ENCODE results near the gene MORN4.
"Not testable (repeated sequence)": the region's sequence is repeated elsewhere in the genome, so short reads cannot be mapped to it uniquely, and the experiment has no call there.

MORN4 gene

DNA sequence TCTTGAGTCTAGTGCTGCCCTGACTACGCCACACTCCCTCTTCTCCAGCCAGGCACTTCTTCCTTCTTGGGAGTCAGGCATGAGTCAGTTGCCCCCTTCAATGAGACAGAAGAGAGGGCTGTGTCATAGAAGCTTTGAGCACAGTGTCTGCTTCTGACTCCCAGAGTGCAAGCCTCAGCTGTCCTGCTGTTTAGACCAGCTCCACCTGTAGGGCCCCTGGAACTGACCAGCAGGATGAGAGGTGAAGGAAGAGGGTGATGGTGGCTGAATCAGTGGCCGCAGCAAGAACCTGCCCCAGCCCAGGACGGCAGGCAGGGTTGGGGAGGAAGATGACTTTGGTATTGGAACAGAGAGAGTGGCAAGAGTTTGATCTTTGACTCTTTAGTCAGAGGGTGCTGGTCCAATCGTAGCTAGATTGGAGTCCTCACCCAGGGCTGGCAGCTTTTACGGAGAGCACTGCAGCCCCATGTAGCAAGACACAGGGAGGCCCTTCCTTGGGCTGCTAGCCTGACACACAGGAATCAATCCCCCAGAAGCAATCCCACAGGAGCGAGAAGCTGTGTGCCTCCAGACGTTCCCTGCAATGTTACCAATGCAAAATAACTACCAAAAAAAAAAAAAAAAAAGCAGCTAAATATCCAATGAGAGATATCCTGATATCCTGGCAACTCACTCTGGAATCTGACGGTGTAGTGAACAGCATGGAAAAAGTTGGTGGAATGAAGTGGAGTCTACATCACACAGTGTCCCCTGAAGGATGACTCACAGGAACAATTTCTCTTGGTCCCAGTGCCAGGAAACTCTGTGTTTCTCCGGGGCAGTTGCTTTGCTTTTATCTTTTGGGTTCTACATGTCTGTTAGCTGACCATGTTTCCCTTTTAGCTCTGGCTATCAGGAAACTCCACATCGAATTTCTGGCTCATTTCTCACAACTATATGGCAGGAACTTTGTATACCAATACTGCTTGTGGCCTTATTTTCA lies 36.9 kb downstream of the MORN4 start:
- DNase-seq (ENCODE audit: low spot score), result no peak

DNA sequence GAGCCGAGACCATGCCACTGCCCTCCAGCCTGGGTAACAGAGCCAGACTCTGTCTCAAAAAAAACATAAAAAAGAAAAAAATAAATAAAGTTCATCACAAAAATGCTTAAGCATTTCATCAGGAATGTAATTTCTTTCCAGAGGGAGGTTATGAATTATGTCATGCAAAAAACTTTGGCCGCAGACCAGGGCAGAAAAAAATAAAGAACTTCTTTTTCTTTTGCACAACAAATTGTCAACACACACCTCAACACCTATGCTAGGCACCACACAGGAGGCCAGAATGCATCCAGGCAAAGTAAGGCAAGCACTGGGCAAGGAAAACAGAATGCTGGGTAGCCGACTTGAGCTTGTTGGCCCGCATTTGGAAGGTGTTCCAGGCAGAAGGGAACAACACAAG lies 39.9 kb downstream of the MORN4 start:
- no peak for DNase-seq (ENCODE audit: low spot score)

GRCh38 chr10:97590748-97591495 lies 42.4 kb downstream of the MORN4 start:
- no peak for DNase-seq (ENCODE audit: low spot score)

- DNase-seq (ENCODE audit: low spot score), result no peak
Measured at GRCh38 chr10:97590082-97590747, 43.1 kb downstream of the MORN4 start.

GRCh38 chr10:97589479-97589878 lies 43.8 kb downstream of the MORN4 start, which contains the start of gene C10orf62:
Gene C10orf62, plus strand, starts transcription at chr10:97589721. Its CDS starts 177 bp downstream, at chr10:97589898.
- no peak for DNase-seq (ENCODE audit: low spot score)

- no peak for DNase-seq (ENCODE audit: low spot score)
Measured at GRCh38 chr10:97587183-97587582, 46.1 kb downstream of the MORN4 start.

- no peak for DNase-seq (ENCODE audit: low spot score)
Measured at GRCh38 chr10:97585439-97585811, 47.9 kb downstream of the MORN4 start.

DNA sequence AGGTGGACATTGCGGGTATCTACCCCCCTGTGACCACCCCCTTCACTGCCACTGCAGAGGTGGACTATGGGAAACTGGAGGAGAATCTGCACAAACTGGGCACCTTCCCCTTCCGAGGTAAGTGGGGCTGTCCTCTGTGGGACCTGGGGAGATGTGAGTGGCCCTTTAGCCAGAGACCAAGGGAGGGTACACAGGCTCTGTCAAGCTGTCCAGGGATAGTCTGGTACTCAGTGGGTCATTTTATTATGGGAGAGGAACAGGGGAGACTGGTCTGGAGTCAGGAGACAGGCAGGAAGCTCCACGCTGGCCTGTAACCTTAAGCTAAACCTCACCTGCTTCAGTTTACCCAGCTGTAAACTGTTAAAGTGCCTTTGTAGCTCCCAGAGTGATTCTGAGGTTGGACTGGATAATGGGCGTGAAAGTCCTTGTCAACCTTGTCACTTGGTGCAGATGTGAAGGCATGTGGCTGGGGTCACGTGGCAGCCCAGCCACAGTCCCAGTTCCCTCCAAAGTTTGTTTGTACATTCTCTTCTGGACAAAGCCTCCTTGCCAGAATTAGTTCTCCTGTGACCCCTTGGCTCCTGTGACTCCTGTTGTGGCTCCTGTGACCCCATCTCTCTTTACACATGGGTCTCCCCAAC lies 48.4 kb downstream of the MORN4 start:
- DNase-seq (ENCODE audit: low spot score), result no peak

DNA sequence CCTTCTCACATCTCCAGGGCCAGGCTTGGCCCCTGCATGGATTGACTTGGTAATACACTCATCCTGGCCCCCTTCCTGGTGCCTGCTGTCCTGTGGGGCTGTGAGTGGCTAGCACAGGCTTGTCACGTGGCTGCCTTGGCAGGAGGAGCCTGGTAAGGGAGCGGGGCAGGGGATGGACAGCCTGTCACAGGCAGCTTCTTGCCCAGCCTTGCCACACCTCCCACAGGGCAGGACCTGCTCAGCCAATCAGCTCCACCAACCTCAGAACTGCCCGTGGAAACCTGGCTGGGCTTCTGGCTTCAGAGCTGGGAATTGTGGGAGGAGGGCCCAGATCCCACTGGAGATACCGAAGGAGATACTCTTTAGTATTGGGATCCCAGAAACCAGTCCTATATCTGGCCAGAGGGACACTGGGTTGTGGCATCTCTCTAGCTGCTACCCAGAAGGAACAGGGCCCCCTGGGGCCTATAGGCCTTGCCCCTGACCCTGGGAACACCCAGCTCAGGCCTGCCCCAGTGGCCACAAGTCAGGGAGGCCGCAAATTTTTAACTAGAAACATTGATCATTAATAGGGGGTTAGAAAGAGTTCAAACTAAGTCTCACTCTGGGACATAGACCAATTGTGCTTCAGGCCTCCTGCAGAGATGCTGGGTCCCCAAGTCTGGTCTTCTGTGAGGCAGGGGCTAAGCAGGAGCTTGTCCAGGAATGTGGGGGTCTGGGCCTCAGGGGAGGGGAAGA lies 49.1 kb downstream of the MORN4 start, which contains the start of gene HOGA1:
HOGA1 (plus strand) TSS at position 330 of the 738 bp plus-strand sequence; CDS start at position 645, 315 bp downstream.
- DNase-seq (ENCODE audit: low spot score), result peak; percentile 94

DNA sequence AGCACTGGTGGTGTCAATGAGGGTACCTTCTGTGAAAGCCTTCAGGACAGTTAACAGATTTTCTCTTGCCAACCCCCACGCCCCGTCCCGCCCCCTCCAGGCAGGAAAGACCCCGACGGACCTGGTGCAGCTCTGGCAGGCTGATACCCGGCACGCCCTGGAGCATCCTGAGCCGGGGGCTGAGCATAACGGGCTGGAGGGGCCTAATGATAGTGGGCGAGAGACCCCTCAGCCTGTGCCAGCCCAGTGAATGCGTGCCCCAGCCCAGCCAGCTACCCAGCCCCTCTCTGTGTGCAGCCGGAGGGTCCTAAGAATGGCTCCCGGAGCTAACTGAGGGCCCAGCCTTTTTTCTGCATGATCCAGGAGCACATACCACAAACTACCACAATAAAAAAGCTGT lies 49.8 kb downstream of the MORN4 start:
- no peak for DNase-seq (ENCODE audit: low spot score)

GRCh38 chr10:97582169-97582568 lies 51.1 kb downstream of the MORN4 start:
- no peak for DNase-seq (ENCODE audit: low spot score)

GRCh38 chr10:97580421-97581367 lies 52.6 kb downstream of the MORN4 start:
- no peak for DNase-seq (ENCODE audit: low spot score)

DNA sequence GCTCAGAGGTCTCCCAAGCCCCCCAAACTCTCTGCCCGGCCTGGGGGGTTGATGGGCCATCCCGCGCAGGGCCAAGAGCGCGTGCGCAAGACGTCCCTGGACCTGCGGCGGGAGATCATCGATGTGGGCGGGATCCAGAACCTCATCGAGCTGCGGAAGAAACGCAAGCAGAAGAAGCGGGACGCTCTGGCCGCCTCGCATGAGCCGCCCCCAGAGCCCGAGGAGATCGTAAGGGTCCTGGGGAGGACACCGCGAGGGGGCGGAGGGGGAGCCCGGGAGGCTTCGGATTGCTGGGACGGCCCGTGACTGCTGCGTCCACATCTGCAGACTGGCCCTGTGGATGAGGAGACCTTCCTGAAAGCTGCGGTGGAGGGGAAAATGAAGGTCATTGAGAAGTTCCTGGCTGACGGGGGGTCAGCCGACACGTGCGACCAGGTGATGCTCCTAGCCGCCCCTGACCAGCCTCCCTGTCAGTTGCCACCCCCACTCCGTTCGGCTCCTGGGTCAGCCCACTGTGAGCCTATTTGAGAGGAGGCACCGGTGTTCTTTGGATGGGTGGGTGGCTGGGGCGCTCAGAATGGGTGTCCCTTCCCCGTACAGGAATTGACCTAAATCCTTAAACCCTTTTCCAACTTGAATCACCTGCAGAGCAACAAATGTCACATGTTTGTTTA lies 55.0 kb downstream of the MORN4 start:
- no peak for DNase-seq (ENCODE audit: low spot score)

DNA sequence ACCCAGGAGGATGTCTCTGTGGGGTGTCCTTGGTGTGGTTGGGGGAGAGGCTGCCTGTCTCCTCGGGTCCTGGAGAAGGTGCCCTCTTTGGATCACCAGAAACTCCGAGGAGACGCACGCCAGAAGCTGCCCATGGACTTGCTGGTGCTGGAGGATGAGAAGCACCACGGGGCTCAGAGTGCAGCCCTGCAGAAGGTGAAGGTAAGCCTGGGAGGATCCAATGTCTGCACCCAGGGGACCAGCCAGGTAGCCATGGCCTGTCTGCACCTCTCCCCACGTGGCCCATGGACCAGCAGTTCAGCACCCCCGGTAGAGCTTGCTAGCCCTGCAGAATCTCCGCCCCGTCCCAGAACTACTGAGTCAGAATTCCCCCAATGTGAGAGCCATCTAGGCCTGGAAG lies 55.6 kb downstream of the MORN4 start:
- DNase-seq (ENCODE audit: low spot score), result no peak

GRCh38 chr10:97576487-97576886 lies 56.8 kb downstream of the MORN4 start:
- not testable (repeated sequence) for DNase-seq (ENCODE audit: low spot score)

DNA sequence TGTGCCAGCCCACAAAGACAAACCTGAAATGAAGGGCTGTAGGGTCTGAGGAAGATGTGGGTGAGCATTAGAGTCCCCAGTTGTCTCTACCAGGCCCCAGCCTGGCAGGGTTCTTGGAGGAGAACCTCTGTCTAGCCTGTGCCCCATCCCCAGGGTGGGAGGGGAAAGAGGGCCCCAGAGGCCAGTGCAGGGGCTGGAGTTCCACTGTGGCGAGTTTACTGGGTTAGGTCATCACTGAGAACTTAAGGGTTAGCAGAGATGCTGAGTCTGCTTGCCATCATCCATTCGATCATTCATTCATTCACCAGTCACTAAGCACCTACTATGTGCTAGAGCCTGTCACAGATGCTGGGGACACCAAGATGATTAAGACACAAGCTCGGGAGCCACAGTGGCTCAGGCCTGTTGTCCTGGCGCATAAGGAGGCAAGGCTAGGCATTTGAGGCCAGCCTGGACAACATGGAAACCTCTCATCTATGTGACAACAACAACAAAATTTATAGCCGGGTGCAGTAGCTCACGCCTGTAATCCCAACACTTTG lies 58.1 kb downstream of the MORN4 start:
- no peak for DNase-seq (ENCODE audit: low spot score)

DNA sequence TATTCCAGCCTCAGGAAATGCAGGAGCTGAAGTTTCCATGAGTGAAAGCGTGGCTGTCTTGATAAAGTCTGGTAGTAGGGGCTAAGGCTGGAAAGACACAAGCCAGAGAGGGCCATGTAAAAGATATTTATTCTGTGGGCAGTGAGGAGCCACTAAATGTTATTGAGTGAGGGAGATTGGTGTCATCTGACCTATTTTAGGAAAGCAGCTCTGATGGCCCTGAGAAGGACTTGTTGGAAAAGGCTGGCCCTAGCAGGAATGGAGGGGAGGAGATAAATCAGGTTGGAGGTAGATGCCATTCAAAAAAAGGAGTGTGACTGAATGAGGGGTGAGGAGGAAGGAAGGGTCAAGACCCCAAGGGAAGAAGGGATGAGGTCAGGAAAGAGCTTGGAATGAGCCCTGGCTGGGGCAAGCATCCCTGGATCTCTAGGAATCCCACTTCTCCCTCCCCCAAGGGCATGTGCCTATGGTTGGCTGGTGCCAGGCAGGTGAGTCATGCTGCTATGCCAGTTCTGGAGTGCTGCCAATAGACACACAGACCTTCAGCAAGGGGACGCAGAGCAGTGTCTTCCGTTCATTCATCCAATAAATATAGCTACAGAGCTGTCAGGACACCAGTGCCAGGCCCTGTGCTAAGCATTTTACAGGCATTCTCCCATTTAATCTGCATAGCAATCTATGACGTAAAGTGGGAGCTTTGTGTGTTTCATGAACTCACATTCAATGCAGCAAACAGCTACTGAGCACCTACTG lies 58.8 kb downstream of the MORN4 start:
- peak; percentile 77 for DNase-seq (ENCODE audit: low spot score)

GRCh38 chr10:97573672-97574071 lies 59.6 kb downstream of the MORN4 start:
- no peak for DNase-seq (ENCODE audit: low spot score)
